K562 (cell line): Measurements from ENCODE around the gene NSUN2. TPM values are rescaled to one million over a fixed set of nuclear protein-coding genes. Genes with fewer than 3 reads are reported as not detected.

Source experiments
- ATAC-seq: fragments of 200-7000 bp; cut with Tn5 transposase; 3 replicates; pipeline ENCODE4 v1.9.1; 2020; ENCODE audit warnings: moderate library complexity
- BruUV-seq: library from RNA; stranded (reverse); fragments of 400-500 nt; replicated peaks from 2 replicates; lab custom pipeline; 2021; lab: Mats Ljungman, UMichigan
- CTCF ChIA-PET: fragments of 300-600 bp; formaldehyde crosslinking; extraction: SDS; loops from one replicate; lab custom pipeline; 2021; ENCODE audit warnings: low intra/inter-chr PET ratio; lab: Yijun Ruan, JAX
- POLR2A ChIA-PET: fragments of 300-600, 350-650 bp; sonication (Branson Sonifier 250); formaldehyde crosslinking; extraction: SDS; loops from one replicate; lab custom pipeline; 2021; ENCODE audit warnings: antibody characterized with exemption, inconsistent platforms; lab: Yijun Ruan, JAX
- DNase-seq, 4 experiments: peaks; one replicate each; pipeline versions ENCODE4 v3.0.0 to v3.0.0-alpha.2; 2011 to 2018; ENCODE audit warnings: low spot score in 3 of 4, mixed read lengths in 3 of 4; ENCODE audit errors: extremely low read depth in 1 of 4
- FAIRE-seq: peaks from 2 replicates; lab custom pipeline; 2011; peaks lifted over from hg19 to GRCh38; lab: Jason Lieb, UNC
- H2AFZ ChIP-seq: 2 replicates; pipeline ENCODE4 v1.6.0; 2011; ENCODE audit warnings: low read depth, low read length, control low read depth, inconsistent platforms
- H3K27ac ChIP-seq: fragments of 200-600 bp; 3 replicates; pipeline ENCODE4 v1.8.0; 2011; ENCODE audit warnings: low read depth, mild to moderate bottlenecking, control low read depth, inconsistent platforms, low read length, moderate library complexity, mixed read lengths; ENCODE audit errors: extremely low read depth
- H3K27me3 ChIP-seq, 2 experiments: fragments of 300-600 bp in 1 of 2; 2 replicates in 1 of 2; 3 replicates in 1 of 2; pipeline versions ENCODE4 v1.6.0 to v1.8.0; 2011; ENCODE audit warnings: inconsistent platforms in 2 of 2, low read length in 2 of 2, mild to moderate bottlenecking in 1 of 2, mixed read lengths in 1 of 2, moderate library complexity in 1 of 2; ENCODE audit not compliant: control insufficient read depth in 2 of 2, insufficient read depth in 2 of 2
- H3K36me3 ChIP-seq: fragments of 300-600 bp; 3 replicates; pipeline ENCODE4 v1.8.0; 2011; ENCODE audit warnings: mild to moderate bottlenecking, low read length, inconsistent platforms; ENCODE audit not compliant: control insufficient read depth, insufficient read depth
- H3K4me1 ChIP-seq, 2 experiments: fragments of 200-600 bp in 1 of 2; replicated peaks in 1 of 2; 2 replicates in 1 of 2; 3 replicates in 1 of 2; pipeline versions ENCODE4 v1.5.1 to v1.8.0; 2011; ENCODE audit warnings: inconsistent platforms in 2 of 2, low read length in 2 of 2, mild to moderate bottlenecking in 1 of 2, mixed read lengths in 1 of 2, moderate library complexity in 1 of 2; ENCODE audit not compliant: control insufficient read depth in 2 of 2, insufficient read depth in 2 of 2
- H3K4me2 ChIP-seq: 2 replicates; pipeline ENCODE4 v1.6.1; 2011; ENCODE audit warnings: low read length, control low read depth, inconsistent platforms, mixed read lengths; ENCODE audit not compliant: insufficient read depth
- H3K4me3 ChIP-seq: fragments of 200-600 bp; sonication (generic), shearing (Covaris generic); 2 replicates; pipeline ENCODE4 v1.5.1; 2016; ENCODE audit warnings: control low read depth, inconsistent platforms
- H3K79me2 ChIP-seq: fragments of 200-600 bp; 3 replicates; pipeline ENCODE4 v1.8.0; 2011; ENCODE audit warnings: low read length, inconsistent platforms; ENCODE audit not compliant: control insufficient read depth, insufficient read depth
- H3K9ac ChIP-seq, 2 experiments: 2 replicates each; pipeline versions ENCODE4 v1.6.0 to v1.6.1; 2011; ENCODE audit warnings: low read depth in 2 of 2, low read length in 2 of 2, control low read depth in 1 of 2, inconsistent platforms in 1 of 2, mild to moderate bottlenecking in 1 of 2, mixed read lengths in 1 of 2; ENCODE audit not compliant: insufficient read depth in 1 of 2
- H3K9me1 ChIP-seq: one replicate; pipeline ENCODE4 v1.6.0; 2011; ENCODE audit warnings: inconsistent platforms, mild to moderate bottlenecking, low read length, moderate library complexity; ENCODE audit not compliant: control insufficient read depth, insufficient read depth
- H3K9me3 ChIP-seq: replicated peaks from 2 replicates; pipeline ENCODE4 v1.5.1; 2011; ENCODE audit warnings: low read depth, low read length, inconsistent platforms; ENCODE audit not compliant: control insufficient read depth, insufficient read depth
- H4K20me1 ChIP-seq: replicated peaks from 2 replicates; pipeline ENCODE4 v1.6.1; 2011; ENCODE audit warnings: low read length, inconsistent platforms, mixed read lengths; ENCODE audit not compliant: control insufficient read depth, insufficient read depth
- SAFB2 ChIP-seq: fragments of 200-400 bp; formaldehyde crosslinking; IDR thresholded peaks from 2 replicates; pipeline ENCODE4 v1.6.1; 2018; ENCODE audit warnings: borderline replicate concordance, low read length, low read depth, moderate library complexity; ENCODE audit not compliant: severe bottlenecking
- ZEB2 ChIP-seq: fragments of 450-650 bp; IDR thresholded peaks from 2 replicates; pipeline ENCODE4 v1.6.1; 2016
- WGBS: fragments of 100-300 bp; shearing (Covaris generic); methylation state at CpG from one replicate; pipeline ENCODE4 v1.1.6; 2016; ENCODE audit warnings: low coverage, mixed read lengths; ENCODE audit not compliant: insufficient coverage; ENCODE audit errors: missing lambda C conversion rate; 5-methylcytosine and 5-hydroxymethylcytosine counted together
- in situ Hi-C: fragments of 300-500 bp; cut with MboI; formaldehyde crosslinking; loops from 4 replicates; pipeline ENCODE4 v1.15.0; 2018; ENCODE audit warnings: inconsistent platforms, mixed read lengths
- intact Hi-C: fragments of 100-400 bp; cut with micrococcal nuclease; formaldehyde crosslinking; loops from 2 replicates; pipeline ENCODE4 v1.14.2; 2022
- polyA plus RNA-seq, 8 experiments: library from polyadenylated mRNA; depleted of rRNA in 4 of 8; stranded (reverse) in 5 of 8; unstranded in 3 of 8; fragments of >200 nt; fragmentation: Nextera tagmentation in 2 of 8; fragmentation: Illumina TruSeq in 1 of 8; extraction: Ambion mirVana in 2 of 8; extraction: Trizol in 1 of 8; gene quantifications; 2 replicates each; pipeline versions ENCODE4 v1.2.1 to v1.2.3, GENCODE V29; 2011 to 2014; ENCODE audit warnings: inconsistent platforms in 1 of 8, missing spikeins in 1 of 8
- total RNA-seq, 7 experiments: library from RNA; depleted of rRNA in 6 of 7; stranded (reverse); fragments of >200 nt in 6 of 7; fragmentation: Illumina TruSeq in 2 of 7; extraction: Trizol in 2 of 7; gene quantifications; 2 replicates each; pipeline versions ENCODE4 v1.2.1 to v1.2.3, GENCODE V29; 2011 to 2021; ENCODE audit warnings: low replicate concordance in 1 of 7
- TF ChIP-seq, protein P1 (sequence below): sonication (generic); formaldehyde crosslinking; IDR thresholded peaks from 2 replicates; pipeline ENCODE4 v1.8.0; 2022; ENCODE audit warnings: mild to moderate bottlenecking, missing genetic modification reagents, borderline replicate concordance
- TF ChIP-seq, protein P2 (sequence below): sonication (generic); formaldehyde crosslinking; IDR thresholded peaks from 2 replicates; pipeline ENCODE4 v1.8.0; 2022; ENCODE audit warnings: mild to moderate bottlenecking, missing genetic modification reagents
- TF ChIP-seq, protein P3 (sequence below): fragments of 450-650 bp; IDR thresholded peaks from 2 replicates; pipeline ENCODE4 v1.6.1; 2016; ENCODE audit warnings: mild to moderate bottlenecking, moderate library complexity

The NSUN2 gene
- total and polyA plus RNA-seq, 9 of the 15 experiments (the other 6 are each of a cell fraction or from before 2014, with no cell fraction given): 9.2 to 167 (median 127) TPM

DNA sequence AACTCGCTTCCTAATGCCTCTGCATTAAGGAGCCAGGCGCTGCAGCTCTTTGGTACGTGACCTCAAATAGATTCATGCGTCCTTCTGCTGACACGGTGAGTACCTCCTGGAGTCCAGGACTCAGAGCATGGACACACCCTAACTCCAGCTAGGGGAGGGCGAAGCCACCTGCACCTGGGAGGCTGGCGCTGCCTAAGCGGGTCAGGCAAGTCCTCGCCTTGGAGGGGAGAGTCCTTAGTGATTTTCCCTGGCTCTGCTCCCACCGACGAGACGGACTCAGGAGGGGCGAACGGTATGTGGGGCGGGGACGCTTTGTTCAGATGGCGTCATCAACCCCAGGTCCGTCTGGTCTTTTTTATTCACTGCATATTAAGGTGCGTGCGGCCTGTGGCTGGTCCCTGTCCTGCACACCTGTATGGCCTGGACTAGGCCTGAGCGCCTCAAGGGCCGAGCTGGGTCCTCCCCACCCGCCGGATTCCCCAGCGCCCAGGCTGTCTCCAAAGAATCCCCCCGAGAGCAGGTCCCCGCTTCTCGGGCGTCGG lies 50.3 kb downstream of the NSUN2 start:
- peak overlapping the region in 1 of 2 experiments; percentile 58; a peak in 1 of 4 replicates for H3K9ac ChIP-seq
- CTCF ChIA-PET: no interaction called here
- H4K20me1 ChIP-seq: 0 out of 2 replicates have a peak, but pooled peaks cover 6% of the 10 kb centered on the region
- FAIRE-seq (no peak), ATAC-seq (peak; percentile 59), DNase-seq (no peak)
- no TSS peak for BruUV-seq
- WGBS: 20% methylated on average over 30 of the region's 30 CpGs
- H3K9me1 ChIP-seq: peaks cover 3% of the 10 kb centered on the region
- no peaks in the 10 kb centered on the region for H3K79me2 ChIP-seq
- intact Hi-C loops (no loop called here), in situ Hi-C loops (no loop called here)
- peaks cover 69 to 82% of the 10 kb centered on the region in 2 experiments for H3K27me3 ChIP-seq
- no peaks in the 10 kb centered on the region for H3K36me3 ChIP-seq
- H3K9me3 ChIP-seq: no peaks in the 10 kb centered on the region
- H3K4me3 ChIP-seq: peak overlapping the region; percentile 14; the same call in 1 of the 2 replicates
- H3K27ac ChIP-seq: no peak overlapping the region
- POLR2A ChIA-PET: interaction anchor here (0.5 to 0.6 kb wide), 2 partner anchors 146 to 152 kb away, joined by 4 to 5 read pairs; no protein-coding TSS in a partner anchor
- peak overlapping the region; percentile 32 for H3K4me2 ChIP-seq
- peaks cover 0 to 12% of the 10 kb centered on the region in 2 experiments; a peak in 2 of 5 replicates for H3K4me1 ChIP-seq
- peak overlapping the region; percentile 36; the same call in 1 of the 2 replicates for H2AFZ ChIP-seq
- TF ChIP-seq, protein P1, sequence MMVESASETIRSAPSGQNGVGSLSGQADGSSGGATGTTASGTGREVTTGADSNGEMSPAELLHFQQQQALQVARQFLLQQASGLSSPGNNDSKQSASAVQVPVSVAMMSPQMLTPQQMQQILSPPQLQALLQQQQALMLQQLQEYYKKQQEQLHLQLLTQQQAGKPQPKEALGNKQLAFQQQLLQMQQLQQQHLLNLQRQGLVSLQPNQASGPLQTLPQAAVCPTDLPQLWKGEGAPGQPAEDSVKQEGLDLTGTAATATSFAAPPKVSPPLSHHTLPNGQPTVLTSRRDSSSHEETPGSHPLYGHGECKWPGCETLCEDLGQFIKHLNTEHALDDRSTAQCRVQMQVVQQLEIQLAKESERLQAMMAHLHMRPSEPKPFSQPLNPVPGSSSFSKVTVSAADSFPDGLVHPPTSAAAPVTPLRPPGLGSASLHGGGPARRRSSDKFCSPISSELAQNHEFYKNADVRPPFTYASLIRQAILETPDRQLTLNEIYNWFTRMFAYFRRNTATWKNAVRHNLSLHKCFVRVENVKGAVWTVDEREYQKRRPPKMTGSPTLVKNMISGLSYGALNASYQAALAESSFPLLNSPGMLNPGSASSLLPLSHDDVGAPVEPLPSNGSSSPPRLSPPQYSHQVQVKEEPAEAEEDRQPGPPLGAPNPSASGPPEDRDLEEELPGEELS: no peak
- TF ChIP-seq, protein P2, sequence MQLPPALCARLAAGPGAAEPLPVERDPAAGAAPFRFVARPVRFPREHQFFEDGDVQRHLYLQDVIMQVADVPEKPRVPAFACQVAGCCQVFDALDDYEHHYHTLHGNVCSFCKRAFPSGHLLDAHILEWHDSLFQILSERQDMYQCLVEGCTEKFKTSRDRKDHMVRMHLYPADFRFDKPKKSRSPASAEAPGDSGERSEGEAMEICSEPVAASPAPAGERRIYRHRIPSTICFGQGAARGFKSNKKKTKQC (CRISPR knock-in tag): 0 out of 2 replicates have a peak, but pooled peaks have one; percentile 12
- TF ChIP-seq, protein P3, sequence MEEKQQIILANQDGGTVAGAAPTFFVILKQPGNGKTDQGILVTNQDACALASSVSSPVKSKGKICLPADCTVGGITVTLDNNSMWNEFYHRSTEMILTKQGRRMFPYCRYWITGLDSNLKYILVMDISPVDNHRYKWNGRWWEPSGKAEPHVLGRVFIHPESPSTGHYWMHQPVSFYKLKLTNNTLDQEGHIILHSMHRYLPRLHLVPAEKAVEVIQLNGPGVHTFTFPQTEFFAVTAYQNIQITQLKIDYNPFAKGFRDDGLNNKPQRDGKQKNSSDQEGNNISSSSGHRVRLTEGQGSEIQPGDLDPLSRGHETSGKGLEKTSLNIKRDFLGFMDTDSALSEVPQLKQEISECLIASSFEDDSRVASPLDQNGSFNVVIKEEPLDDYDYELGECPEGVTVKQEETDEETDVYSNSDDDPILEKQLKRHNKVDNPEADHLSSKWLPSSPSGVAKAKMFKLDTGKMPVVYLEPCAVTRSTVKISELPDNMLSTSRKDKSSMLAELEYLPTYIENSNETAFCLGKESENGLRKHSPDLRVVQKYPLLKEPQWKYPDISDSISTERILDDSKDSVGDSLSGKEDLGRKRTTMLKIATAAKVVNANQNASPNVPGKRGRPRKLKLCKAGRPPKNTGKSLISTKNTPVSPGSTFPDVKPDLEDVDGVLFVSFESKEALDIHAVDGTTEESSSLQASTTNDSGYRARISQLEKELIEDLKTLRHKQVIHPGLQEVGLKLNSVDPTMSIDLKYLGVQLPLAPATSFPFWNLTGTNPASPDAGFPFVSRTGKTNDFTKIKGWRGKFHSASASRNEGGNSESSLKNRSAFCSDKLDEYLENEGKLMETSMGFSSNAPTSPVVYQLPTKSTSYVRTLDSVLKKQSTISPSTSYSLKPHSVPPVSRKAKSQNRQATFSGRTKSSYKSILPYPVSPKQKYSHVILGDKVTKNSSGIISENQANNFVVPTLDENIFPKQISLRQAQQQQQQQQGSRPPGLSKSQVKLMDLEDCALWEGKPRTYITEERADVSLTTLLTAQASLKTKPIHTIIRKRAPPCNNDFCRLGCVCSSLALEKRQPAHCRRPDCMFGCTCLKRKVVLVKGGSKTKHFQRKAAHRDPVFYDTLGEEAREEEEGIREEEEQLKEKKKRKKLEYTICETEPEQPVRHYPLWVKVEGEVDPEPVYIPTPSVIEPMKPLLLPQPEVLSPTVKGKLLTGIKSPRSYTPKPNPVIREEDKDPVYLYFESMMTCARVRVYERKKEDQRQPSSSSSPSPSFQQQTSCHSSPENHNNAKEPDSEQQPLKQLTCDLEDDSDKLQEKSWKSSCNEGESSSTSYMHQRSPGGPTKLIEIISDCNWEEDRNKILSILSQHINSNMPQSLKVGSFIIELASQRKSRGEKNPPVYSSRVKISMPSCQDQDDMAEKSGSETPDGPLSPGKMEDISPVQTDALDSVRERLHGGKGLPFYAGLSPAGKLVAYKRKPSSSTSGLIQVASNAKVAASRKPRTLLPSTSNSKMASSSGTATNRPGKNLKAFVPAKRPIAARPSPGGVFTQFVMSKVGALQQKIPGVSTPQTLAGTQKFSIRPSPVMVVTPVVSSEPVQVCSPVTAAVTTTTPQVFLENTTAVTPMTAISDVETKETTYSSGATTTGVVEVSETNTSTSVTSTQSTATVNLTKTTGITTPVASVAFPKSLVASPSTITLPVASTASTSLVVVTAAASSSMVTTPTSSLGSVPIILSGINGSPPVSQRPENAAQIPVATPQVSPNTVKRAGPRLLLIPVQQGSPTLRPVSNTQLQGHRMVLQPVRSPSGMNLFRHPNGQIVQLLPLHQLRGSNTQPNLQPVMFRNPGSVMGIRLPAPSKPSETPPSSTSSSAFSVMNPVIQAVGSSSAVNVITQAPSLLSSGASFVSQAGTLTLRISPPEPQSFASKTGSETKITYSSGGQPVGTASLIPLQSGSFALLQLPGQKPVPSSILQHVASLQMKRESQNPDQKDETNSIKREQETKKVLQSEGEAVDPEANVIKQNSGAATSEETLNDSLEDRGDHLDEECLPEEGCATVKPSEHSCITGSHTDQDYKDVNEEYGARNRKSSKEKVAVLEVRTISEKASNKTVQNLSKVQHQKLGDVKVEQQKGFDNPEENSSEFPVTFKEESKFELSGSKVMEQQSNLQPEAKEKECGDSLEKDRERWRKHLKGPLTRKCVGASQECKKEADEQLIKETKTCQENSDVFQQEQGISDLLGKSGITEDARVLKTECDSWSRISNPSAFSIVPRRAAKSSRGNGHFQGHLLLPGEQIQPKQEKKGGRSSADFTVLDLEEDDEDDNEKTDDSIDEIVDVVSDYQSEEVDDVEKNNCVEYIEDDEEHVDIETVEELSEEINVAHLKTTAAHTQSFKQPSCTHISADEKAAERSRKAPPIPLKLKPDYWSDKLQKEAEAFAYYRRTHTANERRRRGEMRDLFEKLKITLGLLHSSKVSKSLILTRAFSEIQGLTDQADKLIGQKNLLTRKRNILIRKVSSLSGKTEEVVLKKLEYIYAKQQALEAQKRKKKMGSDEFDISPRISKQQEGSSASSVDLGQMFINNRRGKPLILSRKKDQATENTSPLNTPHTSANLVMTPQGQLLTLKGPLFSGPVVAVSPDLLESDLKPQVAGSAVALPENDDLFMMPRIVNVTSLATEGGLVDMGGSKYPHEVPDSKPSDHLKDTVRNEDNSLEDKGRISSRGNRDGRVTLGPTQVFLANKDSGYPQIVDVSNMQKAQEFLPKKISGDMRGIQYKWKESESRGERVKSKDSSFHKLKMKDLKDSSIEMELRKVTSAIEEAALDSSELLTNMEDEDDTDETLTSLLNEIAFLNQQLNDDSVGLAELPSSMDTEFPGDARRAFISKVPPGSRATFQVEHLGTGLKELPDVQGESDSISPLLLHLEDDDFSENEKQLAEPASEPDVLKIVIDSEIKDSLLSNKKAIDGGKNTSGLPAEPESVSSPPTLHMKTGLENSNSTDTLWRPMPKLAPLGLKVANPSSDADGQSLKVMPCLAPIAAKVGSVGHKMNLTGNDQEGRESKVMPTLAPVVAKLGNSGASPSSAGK: peak; percentile 28; the same call in 1 of the 2 replicates
- TF ChIP-seq ZEB2 (no peak), SAFB2 (no peak)
